ENCODE data around the gene PKDREJ. TPM values are rescaled to one million over a fixed set of nuclear protein-coding genes. Genes with fewer than 3 reads are reported as not detected.

PKDREJ gene
- total RNA-seq, 4 donors from 2014 or later, result 0.11 to 0.34 (median 0.34) TPM; not detected in 1

GRCh38 chr22:46256358-46256958, 6.7 kb downstream of the PKDREJ start:
- H3K4me3 ChIP-seq, result no peak overlapping the region
- H3K9me3 ChIP-seq, result no peaks in the 10 kb centered on the region
- DNase-seq (ENCODE audit: low spot score in 2 of 2), result no peak
- H3K4me1 ChIP-seq, result peaks cover 2% of the 10 kb centered on the region
- no peak overlapping the region for H3K27ac ChIP-seq
- TF ChIP-seq EP300 (IDR thresholded peaks at IDR 0.05), result no peak
- no peak for TF ChIP-seq POLR2AphosphoS5 (IDR thresholded peaks at IDR 0.05)
- TF ChIP-seq POLR2A (IDR thresholded peaks at IDR 0.05), result no peak
- TF ChIP-seq CTCF (IDR thresholded peaks at IDR 0.05), result no peak
- no peaks in the 10 kb centered on the region for H3K36me3 ChIP-seq
- no peaks in the 10 kb centered on the region for H3K27me3 ChIP-seq
- 89% methylated on average over 8 of the region's 8 CpGs for WGBS

GRCh38 chr22:46251816-46252380, 11.2 kb downstream of the PKDREJ start:
- TF ChIP-seq CTCF (IDR thresholded peaks at IDR 0.05) (no peak), POLR2AphosphoS5 (IDR thresholded peaks at IDR 0.05) (no peak), EP300 (IDR thresholded peaks at IDR 0.05) (no peak), POLR2A (IDR thresholded peaks at IDR 0.05) (no peak)
- WGBS, result 88% methylated on average over 9 of the region's 9 CpGs

GRCh38 chr22:46251266-46251665, 11.9 kb downstream of the PKDREJ start:
- Histone ChIP-seq H3K27ac (no peak overlapping the region), H3K4me1 (peaks cover 26% of the 10 kb centered on the region), H3K36me3 (no peaks in the 10 kb centered on the region), H3K4me3 (peak overlapping the region; percentile 64), H3K27me3 (no peaks in the 10 kb centered on the region), H3K9me3 (no peaks in the 10 kb centered on the region)
- TF ChIP-seq POLR2AphosphoS5 (IDR thresholded peaks at IDR 0.05), result no peak
- TF ChIP-seq EP300 (IDR thresholded peaks at IDR 0.05), result no peak
- no peak for TF ChIP-seq CTCF (IDR thresholded peaks at IDR 0.05)
- TF ChIP-seq POLR2A (IDR thresholded peaks at IDR 0.05), result no peak
- DNase-seq (ENCODE audit: low spot score in 2 of 2), result no peak
- WGBS, result 68% methylated on average over 7 of the region's 7 CpGs

More at GRCh38 chr22:46251816-46252380, 11.2 kb downstream of the PKDREJ start:
- Histone ChIP-seq H3K9me3 (no peaks in the 10 kb centered on the region), H3K27ac (no peak overlapping the region), H3K4me1 (peaks cover 26% of the 10 kb centered on the region), H3K27me3 (no peaks in the 10 kb centered on the region), H3K36me3 (no peaks in the 10 kb centered on the region), H3K4me3 (no peak overlapping the region)
- DNase-seq (ENCODE audit: low spot score in 2 of 2), result no peak

GRCh38 chr22:46250783-46251125, 12.4 kb downstream of the PKDREJ start:
- WGBS, result 5% methylated on average over 15 of the region's 25 CpGs
- no peak for TF ChIP-seq CTCF (IDR thresholded peaks at IDR 0.05)
- TF ChIP-seq EP300 (IDR thresholded peaks at IDR 0.05), result no peak
- TF ChIP-seq POLR2AphosphoS5 (IDR thresholded peaks at IDR 0.05), result no peak
- TF ChIP-seq POLR2A (IDR thresholded peaks at IDR 0.05), result no peak
- no peak for DNase-seq (ENCODE audit: low spot score in 2 of 2)
- Histone ChIP-seq H3K27me3 (no peaks in the 10 kb centered on the region), H3K4me1 (peaks cover 26% of the 10 kb centered on the region), H3K9me3 (no peaks in the 10 kb centered on the region), H3K36me3 (no peaks in the 10 kb centered on the region), H3K4me3 (peak overlapping the region; percentile 64), H3K27ac (no peak overlapping the region)

- DNase-seq (ENCODE audit: low spot score in 2 of 2), result peak; percentile 92 to 93
- H3K9me3 ChIP-seq, result no peaks in the 10 kb centered on the region
- 2% methylated on average over 9 of the region's 89 CpGs for WGBS
Observed at GRCh38 chr22:46250035-46250782, 12.9 kb downstream of the PKDREJ start, which contains the start of gene CDPF1. CDPF1 (minus strand) TSS chr22:46250293; CDS start chr22:46248284, 2,009 bp downstream.

More at GRCh38 chr22:46250035-46250782, 12.9 kb downstream of the PKDREJ start, which contains the start of gene CDPF1:
- Histone ChIP-seq H3K4me3 (peak within 1 kb of the TSS; percentile 64), H3K27me3 (no peaks in the 10 kb centered on the region), H3K36me3 (no peaks in the 10 kb centered on the region), H3K27ac (peak within 1 kb of the TSS; percentile 35), H3K4me1 (peaks cover 26% of the 10 kb centered on the region)
- TF ChIP-seq POLR2AphosphoS5 (IDR thresholded peaks at IDR 0.05), result peak in 2 of 3 donors; percentile 19 to 59
- no peak for TF ChIP-seq CTCF (IDR thresholded peaks at IDR 0.05)

Measured in suprapubic skin (tissue), 4 donors.